SK-N-SH (cell line): ENCODE data around the gene ERAP2. TPM values are rescaled to one million over a fixed set of nuclear protein-coding genes. Genes with fewer than 3 reads are reported as not detected.

Experiments
- CTCF ChIA-PET: fragments of 300-600, 350-600 bp; formaldehyde crosslinking; extraction: SDS; loops from one replicate; lab custom pipeline; 2021; lab: Yijun Ruan, JAX
- POLR2A ChIA-PET: fragments of 350-600 bp; sonication (Branson Sonifier 250); formaldehyde crosslinking; extraction: SDS; loops from one replicate; lab custom pipeline; 2020; ENCODE audit warnings: antibody characterized with exemption, inconsistent platforms; lab: Yijun Ruan, JAX
- DNase-seq: peaks from one replicate; pipeline ENCODE4 v3.0.0; 2012
- H2AFZ ChIP-seq: fragments of 200-600 bp; sonication (generic); 2 replicates; pipeline ENCODE4 v1.8.1; 2016; ENCODE audit warnings: antibody characterized with exemption, mild to moderate bottlenecking, low read depth
- H3F3A ChIP-seq: fragments of 200-600 bp; sonication (generic); replicated peaks from 2 replicates; pipeline ENCODE3; 2016; ENCODE audit warnings: antibody characterized with exemption, mild to moderate bottlenecking; ENCODE audit not compliant: insufficient read depth
- H3K27ac ChIP-seq, 2 experiments: fragments of 200-500 bp in 1 of 2; fragments of 200-600 bp in 1 of 2; sonication (Bioruptor generic) in 1 of 2; sonication (generic), shearing (Covaris generic) in 1 of 2; 2 replicates each; pipeline versions ENCODE4 v1.5.1 to v1.6.1; 2014 to 2016; ENCODE audit warnings: low read depth in 2 of 2, inconsistent platforms in 1 of 2, low read length in 1 of 2, mild to moderate bottlenecking in 1 of 2, mixed read lengths in 1 of 2
- H3K27me3 ChIP-seq: fragments of 200-600 bp; sonication (generic), shearing (Covaris generic); 2 replicates; pipeline ENCODE4 v1.6.1; 2016; ENCODE audit warnings: mixed run types; ENCODE audit not compliant: insufficient read depth
- H3K36me3 ChIP-seq, 2 experiments: fragments of 200-500 bp in 1 of 2; fragments of 200-600 bp in 1 of 2; sonication (Bioruptor generic) in 1 of 2; sonication (generic) in 1 of 2; replicated peaks in 1 of 2; 2 replicates each; pipeline versions ENCODE3 to v1.5.1; 2014 to 2016; ENCODE audit warnings: low read length in 1 of 2, mild to moderate bottlenecking in 1 of 2; ENCODE audit not compliant: insufficient read depth in 2 of 2, control insufficient read depth in 1 of 2
- H3K4me1 ChIP-seq, 2 experiments: fragments of 200-500 bp in 1 of 2; fragments of 200-600 bp in 1 of 2; sonication (Bioruptor generic) in 1 of 2; sonication (generic), shearing (Covaris generic) in 1 of 2; 2 replicates each; pipeline versions ENCODE4 v1.5.1 to v1.6.1; 2014 to 2016; ENCODE audit warnings: low read depth in 1 of 2, low read length in 1 of 2, mixed run types in 1 of 2; ENCODE audit not compliant: insufficient read depth in 2 of 2, control insufficient read depth in 1 of 2
- H3K4me2 ChIP-seq: fragments of 200-600 bp; sonication (generic), shearing (Covaris generic); 2 replicates; pipeline ENCODE4 v1.6.1; 2017; ENCODE audit warnings: mixed run types
- H3K4me3 ChIP-seq, 2 experiments: fragments of 200-500 bp in 1 of 2; fragments of 200-600 bp in 1 of 2; sonication (Bioruptor generic) in 1 of 2; sonication (generic), shearing (Covaris generic) in 1 of 2; 2 replicates each; pipeline versions ENCODE4 v1.5.1 to v1.8.1; 2014 to 2016; ENCODE audit warnings: low read depth in 2 of 2, inconsistent platforms in 1 of 2, low read length in 1 of 2, mild to moderate bottlenecking in 1 of 2, mixed read lengths in 1 of 2, moderate library complexity in 1 of 2
- H3K79me2 ChIP-seq: fragments of 200-600 bp; sonication (generic); 2 replicates; pipeline ENCODE4 v1.8.1; 2017; ENCODE audit warnings: mild to moderate bottlenecking; ENCODE audit not compliant: insufficient read depth
- H3K9ac ChIP-seq: fragments of 200-600 bp; sonication (generic); 2 replicates; pipeline ENCODE4 v1.6.1; 2017; ENCODE audit warnings: mixed run types
- H3K9me2 ChIP-seq: fragments of 200-600 bp; sonication (generic); 2 replicates; pipeline ENCODE4 v1.6.1; 2017; ENCODE audit warnings: mixed run types
- H3K9me3 ChIP-seq: fragments of 200-600 bp; sonication (generic); 2 replicates; pipeline ENCODE4 v1.6.1; 2017; ENCODE audit warnings: mixed run types, mild to moderate bottlenecking, moderate library complexity
- H4K20me1 ChIP-seq: fragments of 200-600 bp; sonication (generic); 2 replicates; pipeline ENCODE4 v1.6.1; 2017; ENCODE audit warnings: mild to moderate bottlenecking, mixed run types; ENCODE audit not compliant: insufficient read depth
- CHD2 ChIP-seq: fragments of 150-350 bp; IDR thresholded peaks from 2 replicates; pipeline ENCODE4 v1.6.1; 2018; ENCODE audit warnings: low read length; ENCODE audit not compliant: partially characterized antibody
- EP300 ChIP-seq, 2 experiments: IDR thresholded peaks; 2 replicates each; pipeline versions ENCODE4 v1.4.0 to v1.6.1; 2012; ENCODE audit warnings: borderline replicate concordance in 1 of 2, low read depth in 1 of 2, low read length in 1 of 2
- FOSL2 ChIP-seq: IDR thresholded peaks from 2 replicates; pipeline ENCODE4 v1.4.0; 2012; ENCODE audit warnings: low read depth, mild to moderate bottlenecking, moderate library complexity, borderline replicate concordance
- GABPA ChIP-seq: IDR thresholded peaks from 2 replicates; pipeline ENCODE4 v1.4.0; 2012; ENCODE audit warnings: low read depth, mild to moderate bottlenecking
- GATA2 ChIP-seq: sonication (generic); formaldehyde crosslinking; IDR thresholded peaks from 2 replicates; pipeline ENCODE4 v1.5.0; 2020; ENCODE audit warnings: mild to moderate bottlenecking, missing genetic modification reagents
- NFIC ChIP-seq: IDR thresholded peaks from 2 replicates; pipeline ENCODE4 v1.4.0; 2012; ENCODE audit warnings: borderline replicate concordance
- RFX5 ChIP-seq: IDR thresholded peaks from 2 replicates; pipeline ENCODE4 v1.6.1; 2012; ENCODE audit warnings: mild to moderate bottlenecking, improper control_type of control experiment, low read length
- YY1 ChIP-seq: IDR thresholded peaks from 2 replicates; pipeline ENCODE4 v1.4.0; 2012; ENCODE audit warnings: low read depth, mild to moderate bottlenecking
- WGBS: methylation state at CpG from one replicate; pipeline ENCODE4 v1.1.6; 2017; ENCODE audit warnings: low lambda C conversion rate; 5-methylcytosine and 5-hydroxymethylcytosine counted together
- polyA plus RNA-seq, 3 experiments: library from polyadenylated mRNA; depleted of rRNA; stranded (reverse); fragments of >200 nt; gene quantifications; 2 replicates each; pipeline ENCODE4 v1.2.3, GENCODE V29; 2012
- TF ChIP-seq, protein P1 (sequence below): IDR thresholded peaks from 2 replicates; pipeline ENCODE4; 2012
- TF ChIP-seq, protein P2 (sequence below): fragments of 150-350 bp; IDR thresholded peaks from 2 replicates; pipeline ENCODE4 v1.6.1; 2016; ENCODE audit warnings: mild to moderate bottlenecking, low read depth, low read length
- TF ChIP-seq, protein P3 (sequence below): fragments of 200-600 bp; sonication (generic); IDR thresholded peaks from 2 replicates; pipeline ENCODE4 v1.6.1; 2017; ENCODE audit warnings: antibody characterized with exemption, mild to moderate bottlenecking, moderate library complexity

The ERAP2 gene
- polyA plus RNA-seq, 1 of the 3 experiments (the other 2 are of a cell fraction): 13.2 TPM

DNA sequence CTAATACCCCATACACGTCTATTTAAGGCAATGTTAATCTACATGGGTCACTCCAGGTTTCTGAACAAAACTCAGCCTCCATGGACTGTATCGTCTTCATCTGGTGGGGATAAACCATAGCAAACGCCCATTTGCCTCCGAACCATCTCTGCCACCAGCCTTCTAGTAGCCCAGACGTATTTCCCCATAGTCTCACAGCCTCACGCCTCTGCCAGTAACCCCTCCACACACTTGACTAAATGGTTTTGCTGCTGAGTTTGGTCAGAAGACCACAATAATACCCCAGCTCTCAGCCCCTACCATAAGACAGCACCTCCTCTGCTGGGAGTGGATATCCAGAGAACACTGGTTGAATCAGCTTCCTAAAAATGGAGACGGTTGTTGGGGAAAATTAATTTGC, 8.7 kb downstream of the ERAP2 start:
- ChIA-PET POLR2A (no interaction called here), CTCF (interaction anchor here (0.7 to 1.3 kb wide), 2 partner anchors 16 to 111 kb away, joined by 3 to 6 read pairs; no protein-coding TSS in a partner anchor)
- Histone ChIP-seq H3K4me3 (no peak overlapping the region), H3F3A (peaks cover 24% of the 10 kb centered on the region), H3K79me2 (no peaks in the 10 kb centered on the region), H3K9me3 (no peaks in the 10 kb centered on the region), H3K4me1 (no peaks in the 10 kb centered on the region; a peak in 1 of 4 replicates), H3K9ac (no peak overlapping the region), H3K9me2 (no peaks in the 10 kb centered on the region), H3K27me3 (no peaks in the 10 kb centered on the region), H3K27ac (no peak overlapping the region), H2AFZ (no peak overlapping the region), H3K4me2 (no peak overlapping the region), H3K36me3 (no peaks in the 10 kb centered on the region), H4K20me1 (no peaks in the 10 kb centered on the region)
- WGBS: 87% methylated on average over 7 of the region's 7 CpGs
- no peak for TF ChIP-seq GABPA
- TF ChIP-seq GATA2: no peak
- TF ChIP-seq FOSL2: no peak
- TF ChIP-seq, protein P1, sequence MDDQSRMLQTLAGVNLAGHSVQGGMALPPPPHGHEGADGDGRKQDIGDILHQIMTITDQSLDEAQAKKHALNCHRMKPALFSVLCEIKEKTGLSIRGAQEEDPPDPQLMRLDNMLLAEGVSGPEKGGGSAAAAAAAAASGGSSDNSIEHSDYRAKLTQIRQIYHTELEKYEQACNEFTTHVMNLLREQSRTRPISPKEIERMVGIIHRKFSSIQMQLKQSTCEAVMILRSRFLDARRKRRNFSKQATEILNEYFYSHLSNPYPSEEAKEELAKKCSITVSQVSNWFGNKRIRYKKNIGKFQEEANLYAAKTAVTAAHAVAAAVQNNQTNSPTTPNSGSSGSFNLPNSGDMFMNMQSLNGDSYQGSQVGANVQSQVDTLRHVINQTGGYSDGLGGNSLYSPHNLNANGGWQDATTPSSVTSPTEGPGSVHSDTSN: no peak
- TF ChIP-seq YY1: no peak
- TF ChIP-seq CHD2: no peak
- no peak for TF ChIP-seq RFX5
- TF ChIP-seq NFIC: no peak
- TF ChIP-seq, protein P2, sequence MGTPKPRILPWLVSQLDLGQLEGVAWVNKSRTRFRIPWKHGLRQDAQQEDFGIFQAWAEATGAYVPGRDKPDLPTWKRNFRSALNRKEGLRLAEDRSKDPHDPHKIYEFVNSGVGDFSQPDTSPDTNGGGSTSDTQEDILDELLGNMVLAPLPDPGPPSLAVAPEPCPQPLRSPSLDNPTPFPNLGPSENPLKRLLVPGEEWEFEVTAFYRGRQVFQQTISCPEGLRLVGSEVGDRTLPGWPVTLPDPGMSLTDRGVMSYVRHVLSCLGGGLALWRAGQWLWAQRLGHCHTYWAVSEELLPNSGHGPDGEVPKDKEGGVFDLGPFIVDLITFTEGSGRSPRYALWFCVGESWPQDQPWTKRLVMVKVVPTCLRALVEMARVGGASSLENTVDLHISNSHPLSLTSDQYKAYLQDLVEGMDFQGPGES: no peak
- TF ChIP-seq EP300 (IDR thresholded peaks at IDR 0.05; ENCODE audit: borderline replicate concordance in 1 of 2, low read depth in 1 of 2, low read length in 1 of 2): no peak
- TF ChIP-seq, protein P3, sequence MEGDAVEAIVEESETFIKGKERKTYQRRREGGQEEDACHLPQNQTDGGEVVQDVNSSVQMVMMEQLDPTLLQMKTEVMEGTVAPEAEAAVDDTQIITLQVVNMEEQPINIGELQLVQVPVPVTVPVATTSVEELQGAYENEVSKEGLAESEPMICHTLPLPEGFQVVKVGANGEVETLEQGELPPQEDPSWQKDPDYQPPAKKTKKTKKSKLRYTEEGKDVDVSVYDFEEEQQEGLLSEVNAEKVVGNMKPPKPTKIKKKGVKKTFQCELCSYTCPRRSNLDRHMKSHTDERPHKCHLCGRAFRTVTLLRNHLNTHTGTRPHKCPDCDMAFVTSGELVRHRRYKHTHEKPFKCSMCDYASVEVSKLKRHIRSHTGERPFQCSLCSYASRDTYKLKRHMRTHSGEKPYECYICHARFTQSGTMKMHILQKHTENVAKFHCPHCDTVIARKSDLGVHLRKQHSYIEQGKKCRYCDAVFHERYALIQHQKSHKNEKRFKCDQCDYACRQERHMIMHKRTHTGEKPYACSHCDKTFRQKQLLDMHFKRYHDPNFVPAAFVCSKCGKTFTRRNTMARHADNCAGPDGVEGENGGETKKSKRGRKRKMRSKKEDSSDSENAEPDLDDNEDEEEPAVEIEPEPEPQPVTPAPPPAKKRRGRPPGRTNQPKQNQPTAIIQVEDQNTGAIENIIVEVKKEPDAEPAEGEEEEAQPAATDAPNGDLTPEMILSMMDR: no peak
- DNase-seq: no peak

DNA sequence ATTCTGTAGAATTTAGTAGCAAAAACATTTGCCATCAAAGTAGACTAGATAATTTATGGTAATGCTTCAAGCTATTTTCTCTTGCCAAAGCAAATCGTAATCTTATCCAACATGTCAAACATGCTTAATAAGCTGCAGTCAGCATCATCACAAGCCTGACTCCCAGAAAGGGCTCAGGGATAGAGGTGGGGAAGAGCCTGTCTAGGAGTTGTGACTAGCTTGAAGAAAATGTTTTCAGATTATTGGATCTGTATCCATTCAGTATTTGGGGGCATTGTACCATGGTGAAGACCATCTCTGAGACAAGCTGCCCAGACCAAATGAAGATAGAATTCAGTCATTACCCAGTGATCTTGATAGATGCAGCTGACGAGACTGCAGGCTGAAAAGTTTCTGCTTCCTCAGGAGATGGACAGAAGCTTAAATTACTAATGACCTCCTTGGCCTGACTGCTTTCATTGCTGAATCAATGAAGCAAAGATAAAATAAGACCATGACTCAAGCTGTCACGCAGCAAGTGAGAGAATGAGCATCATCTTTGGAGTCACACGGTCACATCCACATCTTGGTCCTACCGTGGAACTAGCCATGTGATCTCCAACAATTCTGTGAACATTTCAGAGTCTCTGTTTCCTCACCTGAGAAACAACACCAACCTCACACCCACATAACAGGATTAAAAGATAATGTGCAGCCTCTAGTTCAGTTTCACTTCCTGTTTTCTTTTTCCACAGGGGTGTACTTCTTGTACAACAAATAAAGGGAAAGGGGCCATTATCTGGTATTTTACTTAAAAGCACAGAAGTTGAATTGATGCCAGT, 9.4 kb downstream of the ERAP2 start:
- H3K36me3 ChIP-seq: no peaks in the 10 kb centered on the region
- no peaks in the 10 kb centered on the region for H4K20me1 ChIP-seq
- H3K9ac ChIP-seq: no peak overlapping the region
- DNase-seq: no peak
- no peak overlapping the region for H3K4me3 ChIP-seq
- H3K27ac ChIP-seq: no peak overlapping the region
- H3K9me2 ChIP-seq: no peaks in the 10 kb centered on the region
- 93% methylated on average over 5 of the region's 5 CpGs for WGBS
- no peak overlapping the region; the same call in 1 of the 2 replicates for H2AFZ ChIP-seq
- TF ChIP-seq EP300 (IDR thresholded peaks at IDR 0.05; ENCODE audit: borderline replicate concordance in 1 of 2, low read depth in 1 of 2, low read length in 1 of 2): no peak
- peaks cover 16% of the 10 kb centered on the region for H3F3A ChIP-seq
- H3K79me2 ChIP-seq: no peaks in the 10 kb centered on the region
- H3K4me2 ChIP-seq: no peak overlapping the region
- H3K27me3 ChIP-seq: no peaks in the 10 kb centered on the region
- CTCF ChIA-PET: interaction anchor here (0.7 to 1.3 kb wide), 3 partner anchors 17 to 276 kb away, joined by 3 to 6 read pairs (median 3); no protein-coding TSS in a partner anchor
- POLR2A ChIA-PET: no interaction called here
- no peaks in the 10 kb centered on the region for H3K9me3 ChIP-seq
- no peaks in the 10 kb centered on the region; a peak in 1 of 4 replicates for H3K4me1 ChIP-seq
